Mesothelial cell of epicardium (in vitro differentiated cells): ENCODE results near the gene SF3A1. TPM values are rescaled to one million over a fixed set of nuclear protein-coding genes. Genes with fewer than 3 reads are reported as not detected.
"Not testable (repeated sequence)": the region's sequence is repeated elsewhere in the genome, so short reads cannot be mapped to it uniquely, and the experiment has no call there.

Experiments used
- DNase-seq, 2 experiments: peaks; one replicate each; pipeline ENCODE4 v3.0.0; 2021; ENCODE audit warnings: low spot score in 2 of 2; ENCODE audit not compliant: unreplicated experiment in 2 of 2
- H3K27ac Mint-ChIP-seq: 2 replicates; pipeline ENCODE4 v1.8.0; 2021; ENCODE audit warnings: mixed read lengths
- H3K27me3 Mint-ChIP-seq: 2 replicates; pipeline ENCODE4 v1.8.0; 2021; ENCODE audit warnings: low read depth, mixed read lengths
- H3K36me3 Mint-ChIP-seq: 2 replicates; pipeline ENCODE4 v1.8.0; 2021; ENCODE audit warnings: mixed read lengths
- H3K4me1 Mint-ChIP-seq: 2 replicates; pipeline ENCODE4 v1.8.0; 2021; ENCODE audit warnings: mixed read lengths
- H3K4me3 Mint-ChIP-seq: 2 replicates; pipeline ENCODE4 v1.8.0; 2021; ENCODE audit warnings: mild to moderate bottlenecking, moderate library complexity, mixed read lengths
- H3K9me3 Mint-ChIP-seq: 2 replicates; pipeline ENCODE4 v1.8.0; 2021; ENCODE audit warnings: mixed read lengths
- CTCF ChIP-seq: fragments of 200-600 bp; sonication (generic); IDR thresholded peaks from one replicate; pipeline ENCODE4 v1.5.0; 2021; ENCODE audit warnings: antibody characterized with exemption; ENCODE audit not compliant: unreplicated experiment
- total RNA-seq: library from RNA; stranded (reverse); gene quantifications from 3 replicates; pipeline ENCODE4 v1.2.1, GENCODE V29; 2021

SF3A1 gene
- total RNA-seq, 1 donor from 2014 or later, result 142 TPM

GRCh38 chr22:30344447-30345200 is 12.1 kb downstream of the SF3A1 start:
- Mint-ChIP-seq H3K4me3 (no peak overlapping the region), H3K27me3 (no peaks in the 10 kb centered on the region), H3K36me3 (peaks cover 44% of the 10 kb centered on the region), H3K4me1 (no peaks in the 10 kb centered on the region), H3K27ac (no peak overlapping the region), H3K9me3 (no peaks in the 10 kb centered on the region)
- DNase-seq, result no peak
- TF ChIP-seq CTCF, result no peak

- H3K27ac Mint-ChIP-seq, result no peak overlapping the region
- H3K27me3 Mint-ChIP-seq, result no peaks in the 10 kb centered on the region
- no peaks in the 10 kb centered on the region for H3K9me3 Mint-ChIP-seq
- H3K4me3 Mint-ChIP-seq, result no peak overlapping the region
- peaks cover 61% of the 10 kb centered on the region for H3K36me3 Mint-ChIP-seq
- H3K4me1 Mint-ChIP-seq, result no peaks in the 10 kb centered on the region
- TF ChIP-seq CTCF, result no peak
- DNase-seq, result no peak
These were observed 15.6 kb downstream of the SF3A1 start for GRCh38 chr22:30340911-30341685.

GRCh38 chr22:30338802-30339201 is 17.9 kb downstream of the SF3A1 start:
- DNase-seq, result no peak
- H3K36me3 Mint-ChIP-seq, result peaks cover 74% of the 10 kb centered on the region
- TF ChIP-seq CTCF, result no peak
- H3K27me3 Mint-ChIP-seq, result no peaks in the 10 kb centered on the region
- H3K4me3 Mint-ChIP-seq, result no peak overlapping the region
- H3K27ac Mint-ChIP-seq, result no peak overlapping the region
- no peaks in the 10 kb centered on the region for H3K9me3 Mint-ChIP-seq
- H3K4me1 Mint-ChIP-seq, result no peaks in the 10 kb centered on the region

GRCh38 chr22:30338341-30338740 is 18.4 kb downstream of the SF3A1 start:
- not testable (repeated sequence) for DNase-seq, H3K27ac Mint-ChIP-seq, H3K4me3 Mint-ChIP-seq, H3K4me1 Mint-ChIP-seq, H3K27me3 Mint-ChIP-seq, H3K9me3 Mint-ChIP-seq
- peaks cover 71% of the 10 kb centered on the region for H3K36me3 Mint-ChIP-seq

- no peak overlapping the region for H3K27ac Mint-ChIP-seq
- no peak for DNase-seq
- H3K9me3 Mint-ChIP-seq, result no peaks in the 10 kb centered on the region
- H3K27me3 Mint-ChIP-seq, result no peaks in the 10 kb centered on the region
- no peak for TF ChIP-seq CTCF
- no peaks in the 10 kb centered on the region for H3K4me1 Mint-ChIP-seq
- H3K4me3 Mint-ChIP-seq, result no peak overlapping the region
- peaks cover 68% of the 10 kb centered on the region for H3K36me3 Mint-ChIP-seq
These were observed 19.3 kb downstream of the SF3A1 start for GRCh38 chr22:30337461-30337778.

GRCh38 chr22:30336752-30337460 is 19.8 kb downstream of the SF3A1 start:
- no peak overlapping the region for H3K27ac Mint-ChIP-seq
- no peaks in the 10 kb centered on the region for H3K4me1 Mint-ChIP-seq
- no peaks in the 10 kb centered on the region for H3K9me3 Mint-ChIP-seq
- no peaks in the 10 kb centered on the region for H3K27me3 Mint-ChIP-seq
- TF ChIP-seq CTCF, result no peak
- no peak for DNase-seq
- no peak overlapping the region for H3K4me3 Mint-ChIP-seq
- peaks cover 62% of the 10 kb centered on the region for H3K36me3 Mint-ChIP-seq
